ENCODE results near the gene EPHA3.

DNA sequence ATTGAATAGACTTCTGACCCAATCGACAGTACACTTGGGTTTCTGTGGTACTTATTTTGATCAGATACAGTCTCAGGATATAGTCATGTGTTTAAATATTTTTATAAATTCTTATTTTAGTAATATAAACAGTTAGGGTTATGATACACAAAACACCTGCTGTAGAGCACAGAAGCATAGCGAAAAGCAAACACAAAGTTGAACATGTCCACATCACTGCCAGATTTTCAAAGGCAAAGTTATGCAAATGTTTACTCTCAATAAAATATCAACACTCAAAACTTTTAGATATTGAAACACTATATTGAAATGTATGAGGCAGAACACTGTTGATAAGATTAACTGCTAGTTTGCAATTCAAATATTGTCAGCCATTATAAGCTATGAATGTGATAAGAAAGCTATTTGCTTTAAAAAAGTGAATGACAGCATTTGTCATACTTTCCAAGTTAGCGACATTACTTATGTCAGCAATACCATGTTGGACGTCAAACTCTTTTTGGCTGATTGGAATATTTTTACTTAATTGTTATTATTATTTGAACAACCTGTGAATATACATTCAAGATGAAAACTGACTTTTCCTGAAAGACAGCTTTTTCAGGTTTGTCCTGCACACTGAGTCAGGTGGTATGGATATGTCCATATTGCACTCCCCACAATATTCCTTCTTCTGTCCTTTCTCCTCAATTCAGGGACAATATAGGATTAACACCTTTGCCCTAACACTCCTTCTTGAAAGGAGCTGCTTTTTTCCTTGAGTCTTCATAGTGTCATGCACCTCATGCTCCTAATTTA, 367.1 kb downstream of the EPHA3 start:
- TF ChIP-seq, protein P1, sequence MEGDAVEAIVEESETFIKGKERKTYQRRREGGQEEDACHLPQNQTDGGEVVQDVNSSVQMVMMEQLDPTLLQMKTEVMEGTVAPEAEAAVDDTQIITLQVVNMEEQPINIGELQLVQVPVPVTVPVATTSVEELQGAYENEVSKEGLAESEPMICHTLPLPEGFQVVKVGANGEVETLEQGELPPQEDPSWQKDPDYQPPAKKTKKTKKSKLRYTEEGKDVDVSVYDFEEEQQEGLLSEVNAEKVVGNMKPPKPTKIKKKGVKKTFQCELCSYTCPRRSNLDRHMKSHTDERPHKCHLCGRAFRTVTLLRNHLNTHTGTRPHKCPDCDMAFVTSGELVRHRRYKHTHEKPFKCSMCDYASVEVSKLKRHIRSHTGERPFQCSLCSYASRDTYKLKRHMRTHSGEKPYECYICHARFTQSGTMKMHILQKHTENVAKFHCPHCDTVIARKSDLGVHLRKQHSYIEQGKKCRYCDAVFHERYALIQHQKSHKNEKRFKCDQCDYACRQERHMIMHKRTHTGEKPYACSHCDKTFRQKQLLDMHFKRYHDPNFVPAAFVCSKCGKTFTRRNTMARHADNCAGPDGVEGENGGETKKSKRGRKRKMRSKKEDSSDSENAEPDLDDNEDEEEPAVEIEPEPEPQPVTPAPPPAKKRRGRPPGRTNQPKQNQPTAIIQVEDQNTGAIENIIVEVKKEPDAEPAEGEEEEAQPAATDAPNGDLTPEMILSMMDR (IDR thresholded peaks at IDR 0.05; ENCODE audit: low read length), result no peak
- TF ChIP-seq EZH2 (IDR thresholded peaks at IDR 0.05; ENCODE audit: borderline replicate concordance, low read length), result no peak

All from OCI-LY1 (cell line).